ENCODE results near the gene SMC6. TPM values are rescaled to one million over a fixed set of nuclear protein-coding genes. Genes with fewer than 3 reads are reported as not detected.

The SMC6 gene
- total and polyA plus RNA-seq, 2 experiments from 2014 or later = 53.4 to 59.8 TPM

DNA sequence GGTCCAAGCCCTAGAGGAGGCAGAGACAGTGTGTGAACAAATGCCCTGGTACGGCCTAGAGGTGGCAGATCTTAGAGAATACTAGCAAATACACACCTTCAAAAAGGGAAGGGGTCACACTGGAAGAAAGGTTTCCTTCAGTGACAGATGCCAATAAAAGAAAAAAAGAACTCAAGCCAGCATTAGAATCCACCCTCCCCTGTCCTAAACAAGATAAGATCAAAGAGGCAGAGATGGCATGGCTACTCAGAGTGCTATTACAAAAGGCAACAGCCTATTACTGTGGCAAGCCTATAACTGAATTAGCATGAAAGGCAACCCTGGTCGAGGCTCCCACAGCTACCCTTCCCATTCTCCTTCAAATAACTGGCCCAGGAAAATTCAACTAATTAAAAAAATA, 69.6 kb downstream of the SMC6 start:
- no peak overlapping the region for H3K4me2 ChIP-seq
- no peaks in the 10 kb centered on the region for H3F3A ChIP-seq (replicated peaks; ENCODE audit: low read depth)
- H3K27me3 Mint-ChIP-seq (ENCODE audit: insufficient read depth, low read depth, poor library complexity) = no peaks in the 10 kb centered on the region
- no peaks in the 10 kb centered on the region for H3K4me1 Mint-ChIP-seq
- H3K36me3 Mint-ChIP-seq (ENCODE audit: low read depth) = peaks cover 53% of the 10 kb centered on the region
- no peaks in the 10 kb centered on the region for H3K79me2 ChIP-seq (replicated peaks; ENCODE audit: insufficient read depth)
- ATAC-seq = no peak
- no peaks in the 10 kb centered on the region for H3K27me3 ChIP-seq (ENCODE audit: insufficient read depth)
- TF ChIP-seq EZH2 (IDR thresholded peaks at IDR 0.05; ENCODE audit: low read depth, unreplicated experiment) = no peak
- TF ChIP-seq, protein P1, sequence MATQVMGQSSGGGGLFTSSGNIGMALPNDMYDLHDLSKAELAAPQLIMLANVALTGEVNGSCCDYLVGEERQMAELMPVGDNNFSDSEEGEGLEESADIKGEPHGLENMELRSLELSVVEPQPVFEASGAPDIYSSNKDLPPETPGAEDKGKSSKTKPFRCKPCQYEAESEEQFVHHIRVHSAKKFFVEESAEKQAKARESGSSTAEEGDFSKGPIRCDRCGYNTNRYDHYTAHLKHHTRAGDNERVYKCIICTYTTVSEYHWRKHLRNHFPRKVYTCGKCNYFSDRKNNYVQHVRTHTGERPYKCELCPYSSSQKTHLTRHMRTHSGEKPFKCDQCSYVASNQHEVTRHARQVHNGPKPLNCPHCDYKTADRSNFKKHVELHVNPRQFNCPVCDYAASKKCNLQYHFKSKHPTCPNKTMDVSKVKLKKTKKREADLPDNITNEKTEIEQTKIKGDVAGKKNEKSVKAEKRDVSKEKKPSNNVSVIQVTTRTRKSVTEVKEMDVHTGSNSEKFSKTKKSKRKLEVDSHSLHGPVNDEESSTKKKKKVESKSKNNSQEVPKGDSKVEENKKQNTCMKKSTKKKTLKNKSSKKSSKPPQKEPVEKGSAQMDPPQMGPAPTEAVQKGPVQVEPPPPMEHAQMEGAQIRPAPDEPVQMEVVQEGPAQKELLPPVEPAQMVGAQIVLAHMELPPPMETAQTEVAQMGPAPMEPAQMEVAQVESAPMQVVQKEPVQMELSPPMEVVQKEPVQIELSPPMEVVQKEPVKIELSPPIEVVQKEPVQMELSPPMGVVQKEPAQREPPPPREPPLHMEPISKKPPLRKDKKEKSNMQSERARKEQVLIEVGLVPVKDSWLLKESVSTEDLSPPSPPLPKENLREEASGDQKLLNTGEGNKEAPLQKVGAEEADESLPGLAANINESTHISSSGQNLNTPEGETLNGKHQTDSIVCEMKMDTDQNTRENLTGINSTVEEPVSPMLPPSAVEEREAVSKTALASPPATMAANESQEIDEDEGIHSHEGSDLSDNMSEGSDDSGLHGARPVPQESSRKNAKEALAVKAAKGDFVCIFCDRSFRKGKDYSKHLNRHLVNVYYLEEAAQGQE (IDR thresholded peaks at IDR 0.05; ENCODE audit: unreplicated experiment) = no peak
- TF ChIP-seq STAT1 (IDR thresholded peaks at IDR 0.05; ENCODE audit: unreplicated experiment) = no peak
- no peak for TF ChIP-seq ZNF331 (CRISPR knock-in tag; IDR thresholded peaks at IDR 0.05; ENCODE audit: low read depth)
- TF ChIP-seq, protein P2, sequence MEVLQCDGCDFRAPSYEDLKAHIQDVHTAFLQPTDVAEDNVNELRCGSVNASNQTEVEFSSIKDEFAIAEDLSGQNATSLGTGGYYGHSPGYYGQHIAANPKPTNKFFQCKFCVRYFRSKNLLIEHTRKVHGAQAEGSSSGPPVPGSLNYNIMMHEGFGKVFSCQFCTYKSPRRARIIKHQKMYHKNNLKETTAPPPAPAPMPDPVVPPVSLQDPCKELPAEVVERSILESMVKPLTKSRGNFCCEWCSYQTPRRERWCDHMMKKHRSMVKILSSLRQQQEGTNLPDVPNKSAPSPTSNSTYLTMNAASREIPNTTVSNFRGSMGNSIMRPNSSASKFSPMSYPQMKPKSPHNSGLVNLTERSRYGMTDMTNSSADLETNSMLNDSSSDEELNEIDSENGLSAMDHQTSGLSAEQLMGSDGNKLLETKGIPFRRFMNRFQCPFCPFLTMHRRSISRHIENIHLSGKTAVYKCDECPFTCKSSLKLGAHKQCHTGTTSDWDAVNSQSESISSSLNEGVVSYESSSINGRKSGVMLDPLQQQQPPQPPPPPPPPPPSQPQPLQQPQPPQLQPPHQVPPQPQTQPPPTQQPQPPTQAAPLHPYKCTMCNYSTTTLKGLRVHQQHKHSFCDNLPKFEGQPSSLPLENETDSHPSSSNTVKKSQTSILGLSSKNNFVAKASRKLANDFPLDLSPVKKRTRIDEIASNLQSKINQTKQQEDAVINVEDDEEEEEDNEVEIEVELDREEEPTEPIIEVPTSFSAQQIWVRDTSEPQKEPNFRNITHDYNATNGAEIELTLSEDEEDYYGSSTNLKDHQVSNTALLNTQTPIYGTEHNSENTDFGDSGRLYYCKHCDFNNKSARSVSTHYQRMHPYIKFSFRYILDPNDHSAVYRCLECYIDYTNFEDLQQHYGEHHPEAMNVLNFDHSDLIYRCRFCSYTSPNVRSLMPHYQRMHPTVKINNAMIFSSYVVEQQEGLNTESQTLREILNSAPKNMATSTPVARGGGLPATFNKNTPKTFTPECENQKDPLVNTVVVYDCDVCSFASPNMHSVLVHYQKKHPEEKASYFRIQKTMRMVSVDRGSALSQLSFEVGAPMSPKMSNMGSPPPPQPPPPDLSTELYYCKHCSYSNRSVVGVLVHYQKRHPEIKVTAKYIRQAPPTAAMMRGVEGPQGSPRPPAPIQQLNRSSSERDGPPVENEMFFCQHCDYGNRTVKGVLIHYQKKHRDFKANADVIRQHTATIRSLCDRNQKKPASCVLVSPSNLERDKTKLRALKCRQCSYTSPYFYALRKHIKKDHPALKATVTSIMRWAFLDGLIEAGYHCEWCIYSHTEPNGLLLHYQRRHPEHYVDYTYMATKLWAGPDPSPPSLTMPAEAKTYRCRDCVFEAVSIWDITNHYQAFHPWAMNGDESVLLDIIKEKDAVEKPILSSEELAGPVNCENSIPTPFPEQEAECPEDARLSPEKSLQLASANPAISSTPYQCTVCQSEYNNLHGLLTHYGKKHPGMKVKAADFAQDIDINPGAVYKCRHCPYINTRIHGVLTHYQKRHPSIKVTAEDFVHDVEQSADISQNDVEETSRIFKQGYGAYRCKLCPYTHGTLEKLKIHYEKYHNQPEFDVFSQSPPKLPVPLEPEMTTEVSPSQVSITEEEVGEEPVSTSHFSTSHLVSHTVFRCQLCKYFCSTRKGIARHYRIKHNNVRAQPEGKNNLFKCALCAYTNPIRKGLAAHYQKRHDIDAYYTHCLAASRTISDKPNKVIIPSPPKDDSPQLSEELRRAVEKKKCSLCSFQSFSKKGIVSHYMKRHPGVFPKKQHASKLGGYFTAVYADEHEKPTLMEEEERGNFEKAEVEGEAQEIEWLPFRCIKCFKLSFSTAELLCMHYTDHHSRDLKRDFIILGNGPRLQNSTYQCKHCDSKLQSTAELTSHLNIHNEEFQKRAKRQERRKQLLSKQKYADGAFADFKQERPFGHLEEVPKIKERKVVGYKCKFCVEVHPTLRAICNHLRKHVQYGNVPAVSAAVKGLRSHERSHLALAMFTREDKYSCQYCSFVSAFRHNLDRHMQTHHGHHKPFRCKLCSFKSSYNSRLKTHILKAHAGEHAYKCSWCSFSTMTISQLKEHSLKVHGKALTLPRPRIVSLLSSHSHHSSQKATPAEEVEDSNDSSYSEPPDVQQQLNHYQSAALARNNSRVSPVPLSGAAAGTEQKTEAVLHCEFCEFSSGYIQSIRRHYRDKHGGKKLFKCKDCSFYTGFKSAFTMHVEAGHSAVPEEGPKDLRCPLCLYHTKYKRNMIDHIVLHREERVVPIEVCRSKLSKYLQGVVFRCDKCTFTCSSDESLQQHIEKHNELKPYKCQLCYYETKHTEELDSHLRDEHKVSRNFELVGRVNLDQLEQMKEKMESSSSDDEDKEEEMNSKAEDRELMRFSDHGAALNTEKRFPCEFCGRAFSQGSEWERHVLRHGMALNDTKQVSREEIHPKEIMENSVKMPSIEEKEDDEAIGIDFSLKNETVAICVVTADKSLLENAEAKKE (CRISPR knock-in tag; IDR thresholded peaks at IDR 0.05) = no peak
- TF ChIP-seq, protein P3, sequence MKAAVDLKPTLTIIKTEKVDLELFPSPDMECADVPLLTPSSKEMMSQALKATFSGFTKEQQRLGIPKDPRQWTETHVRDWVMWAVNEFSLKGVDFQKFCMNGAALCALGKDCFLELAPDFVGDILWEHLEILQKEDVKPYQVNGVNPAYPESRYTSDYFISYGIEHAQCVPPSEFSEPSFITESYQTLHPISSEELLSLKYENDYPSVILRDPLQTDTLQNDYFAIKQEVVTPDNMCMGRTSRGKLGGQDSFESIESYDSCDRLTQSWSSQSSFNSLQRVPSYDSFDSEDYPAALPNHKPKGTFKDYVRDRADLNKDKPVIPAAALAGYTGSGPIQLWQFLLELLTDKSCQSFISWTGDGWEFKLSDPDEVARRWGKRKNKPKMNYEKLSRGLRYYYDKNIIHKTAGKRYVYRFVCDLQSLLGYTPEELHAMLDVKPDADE (IDR thresholded peaks at IDR 0.05) = no peak
- no peak for TF ChIP-seq ZNF114 (CRISPR knock-in tag; IDR thresholded peaks at IDR 0.05)
- TF ChIP-seq POLR2AphosphoS5 (IDR thresholded peaks at IDR 0.05; ENCODE audit: low read depth) = no peak
- no peak for TF ChIP-seq CREB1 (CRISPR knock-in tag; IDR thresholded peaks at IDR 0.05; ENCODE audit: low read depth)
- TF ChIP-seq JUNB (IDR thresholded peaks at IDR 0.05; ENCODE audit: unreplicated experiment) = no peak
- TF ChIP-seq NANOG (IDR thresholded peaks at IDR 0.05; ENCODE audit: borderline replicate concordance) = no peak
- TF ChIP-seq EZH2phosphoT487 (IDR thresholded peaks at IDR 0.05; ENCODE audit: unreplicated experiment) = no peak
- TF ChIP-seq, protein P4, sequence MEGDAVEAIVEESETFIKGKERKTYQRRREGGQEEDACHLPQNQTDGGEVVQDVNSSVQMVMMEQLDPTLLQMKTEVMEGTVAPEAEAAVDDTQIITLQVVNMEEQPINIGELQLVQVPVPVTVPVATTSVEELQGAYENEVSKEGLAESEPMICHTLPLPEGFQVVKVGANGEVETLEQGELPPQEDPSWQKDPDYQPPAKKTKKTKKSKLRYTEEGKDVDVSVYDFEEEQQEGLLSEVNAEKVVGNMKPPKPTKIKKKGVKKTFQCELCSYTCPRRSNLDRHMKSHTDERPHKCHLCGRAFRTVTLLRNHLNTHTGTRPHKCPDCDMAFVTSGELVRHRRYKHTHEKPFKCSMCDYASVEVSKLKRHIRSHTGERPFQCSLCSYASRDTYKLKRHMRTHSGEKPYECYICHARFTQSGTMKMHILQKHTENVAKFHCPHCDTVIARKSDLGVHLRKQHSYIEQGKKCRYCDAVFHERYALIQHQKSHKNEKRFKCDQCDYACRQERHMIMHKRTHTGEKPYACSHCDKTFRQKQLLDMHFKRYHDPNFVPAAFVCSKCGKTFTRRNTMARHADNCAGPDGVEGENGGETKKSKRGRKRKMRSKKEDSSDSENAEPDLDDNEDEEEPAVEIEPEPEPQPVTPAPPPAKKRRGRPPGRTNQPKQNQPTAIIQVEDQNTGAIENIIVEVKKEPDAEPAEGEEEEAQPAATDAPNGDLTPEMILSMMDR (conservative IDR thresholded peaks at IDR 0.05; ENCODE audit: low read depth in 2 of 2) = no peak
- no peak overlapping the region for H3K4me3 ChIP-seq
- H2AFZ ChIP-seq = no peak overlapping the region
- H3K27ac ChIP-seq (ENCODE audit: low read depth) = no peak overlapping the region
- H3K4me1 ChIP-seq (ENCODE audit: insufficient read depth) = no peaks in the 10 kb centered on the region
- no peak overlapping the region for H3K4me3 Mint-ChIP-seq
- H4K20me1 ChIP-seq (replicated peaks; ENCODE audit: insufficient read depth) = no peaks in the 10 kb centered on the region; the same call in 1 of the 2 replicates
- DNase-seq (ENCODE audit: low spot score) = no peak
- H3K9me2 ChIP-seq (ENCODE audit: insufficient read depth) = no peaks in the 10 kb centered on the region
- H3K9me3 Mint-ChIP-seq = no peaks in the 10 kb centered on the region
- H3K36me3 ChIP-seq (ENCODE audit: insufficient read depth) = peaks cover 17% of the 10 kb centered on the region; the same call in 1 of the 2 replicates
- H3K27ac Mint-ChIP-seq = no peak overlapping the region
